Neutrophil (primary cell): ENCODE results near the gene ENTPD1.

ENCODE experiments used
- H3K27ac ChIP-seq: fragments of 200-600 bp; sonication (generic); 2 replicates; pipeline ENCODE4 v1.5.1; 2016; ENCODE audit warnings: mild to moderate bottlenecking, moderate library complexity
- H3K27me3 ChIP-seq: fragments of 200-600 bp; sonication (generic); 2 replicates; pipeline ENCODE4 v1.6.0; 2016; ENCODE audit warnings: mild to moderate bottlenecking
- H3K36me3 ChIP-seq: fragments of 200-600 bp; sonication (generic); 2 replicates; pipeline ENCODE4 v1.5.1; 2017
- H3K4me1 ChIP-seq, 2 experiments: fragments of 200-600 bp in 1 of 2; sonication (generic) in 1 of 2; 1 replicate in 1 of 2; 2 replicates in 1 of 2; pipeline versions ENCODE4 v1.5.1 to v1.6.1; 2013 to 2016; ENCODE audit warnings: low read depth in 1 of 2, low read length in 1 of 2, mild to moderate bottlenecking in 1 of 2, moderate library complexity in 1 of 2; ENCODE audit not compliant: control insufficient read depth in 1 of 2, insufficient read depth in 1 of 2
- H3K4me3 ChIP-seq, 2 experiments: fragments of 200-600 bp in 1 of 2; sonication (generic) in 1 of 2; 1 replicate in 1 of 2; 2 replicates in 1 of 2; pipeline ENCODE4 v1.5.1; 2013 to 2016; ENCODE audit warnings: low read depth in 1 of 2, low read length in 1 of 2, mild to moderate bottlenecking in 1 of 2, moderate library complexity in 1 of 2
- H3K9me3 ChIP-seq: fragments of 200-600 bp; sonication (generic); 2 replicates; pipeline ENCODE4 v1.5.1; 2016
- CTCF ChIP-seq: fragments of 200-600 bp; sonication (generic); IDR thresholded peaks from 2 replicates; pipeline ENCODE4 v1.5.1; 2016; ENCODE audit warnings: antibody characterized with exemption

ENTPD1 gene, protein sequence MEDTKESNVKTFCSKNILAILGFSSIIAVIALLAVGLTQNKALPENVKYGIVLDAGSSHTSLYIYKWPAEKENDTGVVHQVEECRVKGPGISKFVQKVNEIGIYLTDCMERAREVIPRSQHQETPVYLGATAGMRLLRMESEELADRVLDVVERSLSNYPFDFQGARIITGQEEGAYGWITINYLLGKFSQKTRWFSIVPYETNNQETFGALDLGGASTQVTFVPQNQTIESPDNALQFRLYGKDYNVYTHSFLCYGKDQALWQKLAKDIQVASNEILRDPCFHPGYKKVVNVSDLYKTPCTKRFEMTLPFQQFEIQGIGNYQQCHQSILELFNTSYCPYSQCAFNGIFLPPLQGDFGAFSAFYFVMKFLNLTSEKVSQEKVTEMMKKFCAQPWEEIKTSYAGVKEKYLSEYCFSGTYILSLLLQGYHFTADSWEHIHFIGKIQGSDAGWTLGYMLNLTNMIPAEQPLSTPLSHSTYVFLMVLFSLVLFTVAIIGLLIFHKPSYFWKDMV

DNA sequence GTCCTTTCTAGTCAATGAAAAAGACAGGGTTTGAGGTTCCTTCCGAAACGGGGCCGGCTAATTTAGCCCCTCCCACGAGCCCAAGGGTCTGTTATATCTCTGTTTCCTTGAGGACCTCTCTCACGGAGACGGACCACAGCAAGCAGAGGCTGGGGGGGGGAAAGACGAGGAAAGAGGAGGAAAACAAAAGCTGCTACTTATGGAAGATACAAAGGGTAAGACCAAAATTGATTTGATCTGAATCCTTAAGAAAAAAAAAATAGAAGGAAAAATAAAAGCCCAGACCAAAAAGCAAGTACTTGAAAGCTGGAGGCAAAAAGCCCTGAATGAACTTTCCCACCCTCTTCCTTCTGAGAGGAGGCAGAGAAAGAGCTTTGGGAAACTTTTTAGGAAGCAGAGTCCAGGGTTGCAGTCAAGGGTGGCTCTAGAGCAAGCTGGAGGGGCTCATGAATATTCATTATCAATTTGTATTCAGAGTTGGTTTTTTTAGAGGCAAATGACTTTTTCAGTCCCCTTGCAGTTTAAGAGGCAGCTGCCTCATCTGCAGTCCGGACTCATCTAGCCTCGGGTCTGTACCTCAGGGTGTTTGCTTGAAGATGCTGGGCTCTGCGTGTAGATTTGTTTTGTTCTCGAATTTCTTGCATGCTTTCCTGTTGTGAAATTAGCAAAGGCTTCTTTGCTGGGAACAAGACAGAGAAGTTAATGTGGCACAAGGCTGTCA, at the start of gene ENTPD1:
TSS of gene ENTPD1 (plus strand) at position 123 of the 721 bp plus-strand sequence. CDS start at position 200, 77 bp downstream.
- Histone ChIP-seq H3K27me3 (no peaks in the 10 kb centered on the region), H3K27ac (peak within 1 kb of the TSS; percentile 94), H3K9me3 (no peaks in the 10 kb centered on the region), H3K4me3 (peak within 1 kb of the TSS; percentile 69 to 92), H3K4me1 (peaks cover 65 to 66% of the 10 kb centered on the region in 2 experiments), H3K36me3 (no peaks in the 10 kb centered on the region)
- no peak for TF ChIP-seq CTCF

- Histone ChIP-seq H3K27ac (no peak overlapping the region), H3K36me3 (no peaks in the 10 kb centered on the region), H3K27me3 (no peaks in the 10 kb centered on the region), H3K4me1 (no peaks in the 10 kb centered on the region), H3K4me3 (no peak overlapping the region), H3K9me3 (no peaks in the 10 kb centered on the region)
- TF ChIP-seq CTCF, result no peak
Measured at GRCh38 chr10:95706573-95706972, 49.4 kb upstream of the ENTPD1 start.

- no peaks in the 10 kb centered on the region for H3K36me3 ChIP-seq
- no peaks in the 10 kb centered on the region for H3K9me3 ChIP-seq
- no peaks in the 10 kb centered on the region for H3K4me1 ChIP-seq
- no peak overlapping the region for H3K27ac ChIP-seq
- TF ChIP-seq CTCF, result no peak
- H3K4me3 ChIP-seq, result no peak overlapping the region
- H3K27me3 ChIP-seq, result no peaks in the 10 kb centered on the region
Measured at GRCh38 chr10:95706990-95707389, 49.0 kb upstream of the ENTPD1 start.

GRCh38 chr10:95711492-95711891, 44.5 kb upstream of the ENTPD1 start:
- Histone ChIP-seq H3K27me3 (no peaks in the 10 kb centered on the region), H3K4me3 (no peak overlapping the region), H3K27ac (no peak overlapping the region), H3K4me1 (peaks cover 10 to 14% of the 10 kb centered on the region in 2 experiments), H3K9me3 (no peaks in the 10 kb centered on the region), H3K36me3 (no peaks in the 10 kb centered on the region)
- TF ChIP-seq CTCF, result no peak

DNA sequence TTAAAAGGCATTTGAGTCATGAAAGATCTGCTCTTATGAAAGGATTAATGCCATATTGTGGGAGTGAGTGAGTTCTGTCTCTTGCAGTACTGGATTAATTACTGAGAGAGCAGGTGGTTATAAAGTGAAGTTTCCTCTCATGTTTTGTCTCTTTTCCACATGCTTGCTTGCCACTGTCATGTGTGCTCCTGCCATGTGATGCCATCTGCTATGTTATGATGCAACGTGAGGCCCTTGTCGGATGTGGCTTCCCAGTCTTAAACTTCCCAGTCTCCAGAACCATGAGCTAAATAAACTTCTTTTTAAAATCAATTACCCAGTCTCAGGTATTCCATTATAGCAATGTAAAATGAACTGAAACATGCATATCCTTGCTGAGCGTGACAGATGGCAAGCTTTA, 39.5 kb upstream of the ENTPD1 start:
- no peak for TF ChIP-seq CTCF
- H3K9me3 ChIP-seq, result no peaks in the 10 kb centered on the region
- H3K36me3 ChIP-seq, result no peaks in the 10 kb centered on the region
- H3K27me3 ChIP-seq, result no peaks in the 10 kb centered on the region
- H3K27ac ChIP-seq, result peak overlapping the region; percentile 82
- H3K4me1 ChIP-seq, result peaks cover 56 to 62% of the 10 kb centered on the region in 2 experiments
- no peak overlapping the region for H3K4me3 ChIP-seq
